ENCODE data around the gene DUSP15.

DNA sequence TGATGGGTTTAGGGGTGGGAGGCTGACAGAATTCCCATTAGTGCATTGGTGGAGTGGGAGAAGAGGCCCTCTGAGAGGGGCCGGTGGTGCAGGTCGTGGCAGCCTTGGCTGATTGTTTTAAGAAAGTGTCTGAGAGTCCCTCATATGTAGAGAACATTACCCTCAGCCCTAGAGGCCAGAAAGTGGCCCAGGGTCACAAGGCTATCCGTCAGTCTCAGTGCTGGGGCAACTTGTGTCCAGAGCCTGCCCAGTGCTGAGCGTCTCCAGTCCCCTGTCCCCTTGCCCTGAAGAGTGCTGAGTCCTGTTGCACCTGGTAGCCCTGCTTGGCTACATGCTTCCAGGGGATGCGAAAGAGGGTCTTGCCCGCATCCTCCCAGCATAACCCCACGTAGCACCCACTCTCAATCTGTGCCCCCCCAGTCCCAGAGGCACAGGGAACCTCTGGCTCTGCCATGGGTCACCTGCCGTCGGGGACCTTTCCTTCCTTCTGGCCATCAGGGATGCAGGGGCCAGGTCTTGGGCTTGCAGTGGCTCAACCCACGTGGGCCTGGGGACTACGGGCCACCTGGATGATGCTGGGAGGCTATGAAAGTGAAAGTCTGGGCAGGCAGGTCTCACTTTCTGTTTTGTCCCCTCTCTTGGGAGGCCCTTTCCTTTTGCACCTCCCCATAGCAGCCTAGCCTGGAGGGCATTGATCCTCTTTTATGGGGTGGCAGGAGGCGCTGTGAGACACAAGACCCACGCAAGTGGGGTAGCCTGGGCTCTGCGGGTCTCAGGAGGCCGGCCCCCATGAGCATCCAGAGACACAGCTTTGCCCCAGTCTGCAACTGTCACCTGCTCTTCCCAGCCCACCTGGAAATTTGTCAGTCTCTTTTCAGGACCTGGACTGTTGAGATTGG is 12.2 kb downstream of the DUSP15 start:
- TF ChIP-seq, protein P1, sequence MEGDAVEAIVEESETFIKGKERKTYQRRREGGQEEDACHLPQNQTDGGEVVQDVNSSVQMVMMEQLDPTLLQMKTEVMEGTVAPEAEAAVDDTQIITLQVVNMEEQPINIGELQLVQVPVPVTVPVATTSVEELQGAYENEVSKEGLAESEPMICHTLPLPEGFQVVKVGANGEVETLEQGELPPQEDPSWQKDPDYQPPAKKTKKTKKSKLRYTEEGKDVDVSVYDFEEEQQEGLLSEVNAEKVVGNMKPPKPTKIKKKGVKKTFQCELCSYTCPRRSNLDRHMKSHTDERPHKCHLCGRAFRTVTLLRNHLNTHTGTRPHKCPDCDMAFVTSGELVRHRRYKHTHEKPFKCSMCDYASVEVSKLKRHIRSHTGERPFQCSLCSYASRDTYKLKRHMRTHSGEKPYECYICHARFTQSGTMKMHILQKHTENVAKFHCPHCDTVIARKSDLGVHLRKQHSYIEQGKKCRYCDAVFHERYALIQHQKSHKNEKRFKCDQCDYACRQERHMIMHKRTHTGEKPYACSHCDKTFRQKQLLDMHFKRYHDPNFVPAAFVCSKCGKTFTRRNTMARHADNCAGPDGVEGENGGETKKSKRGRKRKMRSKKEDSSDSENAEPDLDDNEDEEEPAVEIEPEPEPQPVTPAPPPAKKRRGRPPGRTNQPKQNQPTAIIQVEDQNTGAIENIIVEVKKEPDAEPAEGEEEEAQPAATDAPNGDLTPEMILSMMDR (conservative IDR thresholded peaks at IDR 0.05): no peak
- TF ChIP-seq ZFX (IDR thresholded peaks at IDR 0.05): no peak

Measured in C4-2B (cell line).